Progenitor cell of endocrine pancreas (in vitro differentiated cells): ENCODE results near the gene ASF1B. TPM values are rescaled to one million over a fixed set of nuclear protein-coding genes. Genes with fewer than 3 reads are reported as not detected.

ENCODE experiments used
- DNase-seq: peaks from one replicate; pipeline ENCODE4 v3.0.0; 2021; ENCODE audit warnings: low spot score; ENCODE audit not compliant: unreplicated experiment
- H3K27ac Mint-ChIP-seq: 2 replicates; pipeline ENCODE4 v1.8.0; 2021; ENCODE audit warnings: mild to moderate bottlenecking, moderate library complexity, mixed read lengths
- H3K27me3 Mint-ChIP-seq: 2 replicates; pipeline ENCODE4 v1.8.0; 2021; ENCODE audit warnings: mixed read lengths
- H3K36me3 Mint-ChIP-seq: 2 replicates; pipeline ENCODE4 v1.8.0; 2022; ENCODE audit warnings: mixed read lengths; ENCODE audit not compliant: insufficient read depth
- H3K4me1 Mint-ChIP-seq: 2 replicates; pipeline ENCODE4 v1.8.0; 2021; ENCODE audit warnings: low read depth, mixed read lengths
- H3K4me3 Mint-ChIP-seq: 2 replicates; pipeline ENCODE4 v1.8.0; 2021; ENCODE audit warnings: low read depth, mild to moderate bottlenecking, moderate library complexity, mixed read lengths
- H3K9me3 Mint-ChIP-seq: 2 replicates; pipeline ENCODE4 v1.8.0; 2021; ENCODE audit warnings: low read depth, mixed read lengths
- CTCF ChIP-seq: fragments of 200-600 bp; sonication (generic); IDR thresholded peaks from one replicate; pipeline ENCODE4 v1.5.0; 2021; ENCODE audit warnings: antibody characterized with exemption, mild to moderate bottlenecking; ENCODE audit not compliant: unreplicated experiment
- total RNA-seq: library from RNA; stranded (reverse); gene quantifications from 2 replicates; pipeline ENCODE4 v1.2.1, GENCODE V29; 2021

The ASF1B gene
- total RNA-seq, 1 donor from 2014 or later: 18.4 TPM

GRCh38 chr19:14080887-14081796, 55.2 kb downstream of the ASF1B start:
- Mint-ChIP-seq H3K27me3 (no peaks in the 10 kb centered on the region), H3K4me3 (peak overlapping the region; percentile 93), H3K9me3 (no peaks in the 10 kb centered on the region), H3K27ac (peak overlapping the region; percentile 98), H3K4me1 (peaks cover 11% of the 10 kb centered on the region), H3K36me3 (peaks cover 2% of the 10 kb centered on the region)
- peak; percentile 98 for DNase-seq
- TF ChIP-seq CTCF: no peak

GRCh38 chr19:14078411-14078810, 58.0 kb downstream of the ASF1B start:
- no peak overlapping the region for H3K27ac Mint-ChIP-seq
- no peaks in the 10 kb centered on the region for H3K36me3 Mint-ChIP-seq
- no peak for DNase-seq
- H3K4me3 Mint-ChIP-seq: no peak overlapping the region
- H3K27me3 Mint-ChIP-seq: no peaks in the 10 kb centered on the region
- no peaks in the 10 kb centered on the region for H3K9me3 Mint-ChIP-seq
- peaks cover 14% of the 10 kb centered on the region for H3K4me1 Mint-ChIP-seq
- no peak for TF ChIP-seq CTCF

- H3K4me1 Mint-ChIP-seq: peaks cover 6% of the 10 kb centered on the region
- peaks cover 11% of the 10 kb centered on the region for H3K27me3 Mint-ChIP-seq
- peak overlapping the region; percentile 86 for H3K4me3 Mint-ChIP-seq
- TF ChIP-seq CTCF: no peak
- DNase-seq: no peak
- no peaks in the 10 kb centered on the region for H3K9me3 Mint-ChIP-seq
- H3K36me3 Mint-ChIP-seq: no peaks in the 10 kb centered on the region
- H3K27ac Mint-ChIP-seq: no peak overlapping the region
Observed at GRCh38 chr19:14073925-14074838, 62.2 kb downstream of the ASF1B start.

GRCh38 chr19:14073261-14073924, 63.0 kb downstream of the ASF1B start:
- no peak overlapping the region for H3K27ac Mint-ChIP-seq
- H3K27me3 Mint-ChIP-seq: peaks cover 11% of the 10 kb centered on the region
- peak overlapping the region; percentile 86 for H3K4me3 Mint-ChIP-seq
- no peaks in the 10 kb centered on the region for H3K9me3 Mint-ChIP-seq
- TF ChIP-seq CTCF: peak; percentile 64
- H3K36me3 Mint-ChIP-seq: no peaks in the 10 kb centered on the region
- DNase-seq: peak; percentile 64
- H3K4me1 Mint-ChIP-seq: peaks cover 6% of the 10 kb centered on the region
